ENCODE measurements around the gene RNU2-1.
A peak's percentile ranks its signal among the peaks of the same experiment; 100 is the strongest.
"Not testable (repeated sequence)": the region's sequence is repeated elsewhere in the genome, so short reads cannot be mapped to it uniquely, and the experiment has no call there.

The RNU2-1 gene

DNA sequence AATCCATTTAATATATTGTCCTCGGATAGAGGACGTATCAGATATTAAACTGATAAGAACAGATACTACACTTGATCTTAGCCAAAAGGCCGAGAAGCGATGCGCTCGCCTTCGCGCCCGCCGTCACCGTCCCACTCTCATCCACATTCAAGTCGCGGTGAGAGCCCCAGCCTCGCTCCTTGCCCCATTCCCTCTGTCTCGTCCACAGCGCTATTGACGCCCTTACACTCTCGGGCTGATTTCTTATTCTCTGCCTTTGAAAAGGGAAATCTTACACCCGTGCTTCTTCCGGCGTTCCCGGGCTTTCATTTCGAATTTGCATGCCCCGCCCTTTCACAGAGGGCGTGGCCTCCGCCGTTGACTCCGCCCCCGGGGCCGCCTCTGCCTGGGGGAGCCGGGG is at the start of gene RNU2-1:
TSS of gene RNU2-1 (minus strand) at position 101 of the 400 bp plus-strand sequence.
- DNase-seq, result not testable (repeated sequence)

GRCh38 chr17:43272914-43273313 is 39.1 kb upstream of the RNU2-1 start:
- DNase-seq, result not testable (repeated sequence)

DNA sequence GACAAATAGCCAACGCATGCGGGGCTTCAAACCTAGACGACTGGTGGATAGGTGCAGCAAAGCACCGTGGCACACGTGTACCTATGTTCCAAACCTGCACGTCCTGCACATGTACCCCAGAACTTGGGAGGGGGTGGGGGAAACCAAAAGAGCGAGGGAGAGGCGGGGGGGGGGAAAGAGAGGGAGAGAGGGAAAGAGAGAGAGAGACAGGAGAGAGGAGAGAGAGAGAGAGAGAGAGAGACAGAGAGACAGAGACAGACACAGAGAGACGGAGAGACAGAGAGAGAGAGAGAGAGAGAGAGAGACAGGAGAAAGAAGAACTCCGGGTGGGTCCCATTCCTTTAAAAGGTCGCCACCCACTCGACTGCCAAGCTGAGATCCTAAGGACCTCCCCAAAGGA is 38.7 kb upstream of the RNU2-1 start:
- DNase-seq, result not testable (repeated sequence)

DNA sequence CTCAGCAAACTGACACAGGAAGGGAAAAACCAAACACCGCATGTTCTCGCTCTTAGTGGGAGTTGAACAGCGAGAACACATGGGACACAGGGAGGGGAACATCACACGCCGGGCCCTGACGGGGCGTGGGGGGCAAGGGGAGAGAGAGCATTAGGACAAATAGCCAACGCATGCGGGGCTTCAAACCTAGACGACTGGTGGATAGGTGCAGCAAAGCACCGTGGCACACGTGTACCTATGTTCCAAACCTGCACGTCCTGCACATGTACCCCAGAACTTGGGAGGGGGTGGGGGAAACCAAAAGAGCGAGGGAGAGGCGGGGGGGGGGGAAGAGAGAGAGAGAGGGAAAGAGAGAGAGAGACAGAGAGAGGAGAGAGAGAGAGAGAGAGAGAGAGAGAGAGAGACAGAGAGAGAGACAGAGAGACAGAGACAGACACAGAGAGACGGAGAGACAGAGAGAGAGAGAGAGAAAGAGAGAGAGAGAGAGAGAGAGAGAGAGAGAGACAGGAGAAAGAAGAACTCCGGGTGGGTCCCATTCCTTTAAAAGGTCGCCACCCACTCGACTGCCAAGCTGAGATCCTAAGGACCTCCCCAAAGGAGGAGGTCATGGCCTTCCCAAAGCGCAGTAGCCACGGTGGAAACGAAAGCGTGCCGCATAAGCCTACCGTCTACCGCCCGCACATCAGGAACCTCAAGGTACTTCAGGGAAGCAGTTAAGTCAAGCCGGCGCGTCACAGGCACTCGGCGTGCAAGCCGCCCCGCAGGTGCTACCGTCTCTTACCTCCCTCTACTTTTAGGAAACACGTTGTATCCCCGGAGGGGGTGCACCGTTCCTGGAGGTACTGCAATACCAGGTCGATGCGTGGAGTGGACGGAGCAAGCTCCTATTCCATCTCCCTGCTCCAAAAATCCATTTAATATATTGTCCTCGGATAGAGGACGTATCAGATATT is 37.1 kb upstream of the RNU2-1 start:
- not testable (repeated sequence) for DNase-seq

- not testable (repeated sequence) for DNase-seq
These were observed 12.7 kb upstream of the RNU2-1 start for GRCh38 chr17:43246456-43246855.

- not testable (repeated sequence) for DNase-seq
These were observed 7.0 kb upstream of the RNU2-1 start for GRCh38 chr17:43240596-43241352.

- not testable (repeated sequence) for DNase-seq
These were observed 5.8 kb upstream of the RNU2-1 start for GRCh38 chr17:43239597-43239996.

DNA sequence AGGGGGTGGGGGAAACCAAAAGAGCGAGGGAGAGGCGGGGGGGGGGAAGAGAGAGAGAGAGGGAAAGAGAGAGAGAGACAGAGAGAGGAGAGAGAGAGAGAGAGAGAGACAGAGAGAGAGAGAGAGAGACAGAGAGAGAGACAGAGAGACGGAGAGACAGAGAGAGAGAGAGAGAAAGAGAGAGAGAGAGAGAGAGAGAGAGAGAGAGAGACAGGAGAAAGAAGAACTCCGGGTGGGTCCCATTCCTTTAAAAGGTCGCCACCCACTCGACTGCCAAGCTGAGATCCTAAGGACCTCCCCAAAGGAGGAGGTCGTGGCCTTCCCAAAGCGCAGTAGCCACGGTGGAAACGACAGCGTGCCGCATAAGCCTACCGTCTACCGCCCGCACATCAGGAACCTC is 514 bp downstream of the RNU2-1 start:
- not testable (repeated sequence) for DNase-seq

DNA sequence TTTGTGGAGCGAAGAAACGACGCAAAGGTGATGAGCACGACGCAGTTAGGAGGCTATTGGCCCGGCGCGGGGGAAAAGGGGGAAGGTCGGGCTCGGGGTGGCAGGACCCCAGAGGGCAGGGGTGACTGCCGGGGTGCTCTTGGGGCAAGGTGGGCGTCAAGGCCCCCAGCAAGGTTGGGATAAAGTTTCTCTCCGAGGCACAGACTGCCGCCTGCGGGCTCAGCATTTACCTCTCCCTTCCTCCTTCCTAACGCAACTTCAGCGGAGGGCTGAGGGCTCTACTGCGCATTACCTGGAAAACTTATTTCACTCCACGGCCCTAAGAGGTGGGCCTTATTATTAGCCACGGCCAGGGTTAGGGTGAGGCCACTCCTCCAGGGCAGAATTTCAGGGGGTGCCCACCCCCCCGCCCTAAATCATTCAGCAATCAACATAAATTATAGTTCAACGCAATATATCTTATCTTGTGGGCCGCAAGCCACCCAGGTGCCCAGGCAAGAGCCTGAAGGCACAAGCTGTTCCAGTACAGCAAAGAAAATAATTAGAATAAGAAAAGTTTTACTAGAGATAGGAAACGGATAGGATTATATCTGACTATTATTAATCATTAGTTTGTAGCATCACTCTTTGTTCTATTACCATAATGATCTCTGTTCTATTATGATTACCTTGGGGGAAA is 1.6 kb downstream of the RNU2-1 start:
- DNase-seq, result not testable (repeated sequence)

DNA sequence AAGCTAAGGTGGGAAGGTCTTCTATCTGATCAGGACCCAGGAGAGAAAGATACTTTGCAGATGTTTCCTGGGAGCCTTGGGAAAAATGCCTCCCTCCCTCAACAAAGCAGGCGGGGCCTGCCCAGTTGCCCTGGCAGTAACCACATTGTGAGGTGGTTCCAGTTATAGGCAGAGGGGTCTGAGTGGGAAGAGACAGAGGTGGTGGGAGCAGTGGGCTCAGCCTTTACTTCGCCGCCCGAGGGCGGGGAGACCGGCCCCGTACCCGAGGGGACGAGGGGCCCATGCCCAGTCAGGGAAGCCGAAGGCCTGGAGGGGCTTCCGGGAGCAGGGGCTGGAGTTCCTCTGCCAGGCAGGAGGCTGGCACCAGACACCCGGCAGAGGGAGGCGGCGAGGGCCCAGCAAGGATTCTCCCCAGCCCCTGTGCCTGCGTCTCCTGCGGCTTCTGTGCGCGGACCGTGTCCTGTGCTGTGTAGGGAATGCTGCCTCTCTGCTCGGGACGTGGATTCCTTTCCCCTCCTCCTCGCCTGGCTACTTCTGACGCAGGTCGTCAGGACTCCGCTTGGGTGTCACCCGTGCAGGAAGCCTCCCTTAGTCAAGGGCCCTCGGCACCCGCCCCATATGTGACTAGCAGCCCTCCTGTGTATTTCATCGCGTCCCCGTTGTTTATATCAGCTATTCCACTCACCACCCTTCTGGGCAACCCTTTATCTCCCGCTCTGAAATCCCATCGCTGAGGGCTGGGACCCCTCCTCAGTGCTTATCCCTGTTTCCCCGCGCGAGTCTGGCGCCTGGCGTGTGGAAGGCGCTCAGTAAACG is 2.4 kb downstream of the RNU2-1 start:
- not testable (repeated sequence) for DNase-seq

DNA sequence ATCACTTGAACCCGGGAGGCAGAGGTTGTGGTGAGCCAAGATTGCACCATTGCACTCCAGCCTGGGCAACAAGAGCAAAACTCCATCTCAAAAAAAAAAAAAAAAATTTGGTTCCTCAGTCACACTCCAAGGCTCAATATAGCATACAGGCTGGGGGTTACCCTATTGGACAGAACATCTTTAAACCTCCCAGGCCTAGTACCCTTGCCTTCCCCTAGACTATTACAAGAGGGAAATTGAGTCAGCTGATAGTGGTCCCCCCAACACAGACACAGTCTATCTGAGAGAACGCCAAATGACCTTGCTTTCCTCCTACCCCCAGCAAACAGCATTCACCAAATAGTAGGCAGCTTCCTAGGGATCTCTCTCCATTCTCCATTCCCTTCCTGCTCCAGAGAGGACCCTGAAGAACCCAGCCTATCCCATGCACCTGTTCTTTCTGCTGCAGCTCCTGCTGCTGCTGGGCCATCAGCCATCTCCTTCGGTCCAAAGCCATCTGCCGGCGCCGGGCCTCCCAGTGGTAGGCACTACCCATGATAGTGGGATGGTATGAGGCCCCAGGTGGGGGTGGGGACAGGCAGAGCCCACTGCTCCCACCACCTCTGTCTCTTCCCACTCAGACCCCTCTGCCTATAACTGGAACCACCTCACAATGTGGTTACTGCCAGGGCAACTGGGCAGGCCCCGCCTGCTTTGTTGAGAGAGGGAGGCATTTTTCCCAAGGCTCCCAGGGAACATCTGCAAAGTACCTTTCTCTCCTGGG is 5.6 kb downstream of the RNU2-1 start, which contains the start of gene CCDC200:
TSS of gene CCDC200 (minus strand) at position 604 of the 763 bp plus-strand sequence. CDS start at position 535, 69 bp downstream.
- DNase-seq, result not testable (repeated sequence)

DNA sequence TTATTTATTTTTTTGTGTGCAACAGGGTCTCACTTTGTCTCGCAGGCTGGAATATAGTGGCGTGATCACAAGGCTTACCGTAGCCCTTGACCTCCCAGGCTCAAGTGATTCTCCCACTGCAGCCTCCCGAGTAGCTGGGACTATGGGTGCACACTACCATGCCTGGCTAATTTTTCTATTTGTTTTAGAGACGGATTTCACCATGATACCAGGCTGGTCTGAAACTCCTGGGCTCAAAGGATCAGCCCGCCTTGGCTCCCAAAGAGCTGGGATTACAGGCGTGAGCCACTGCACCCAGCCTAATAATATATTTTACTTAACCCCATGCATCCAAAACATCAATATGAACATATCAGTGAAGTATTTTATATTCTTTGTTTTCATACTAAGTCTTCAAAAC is 7.4 kb downstream of the RNU2-1 start:
- DNase-seq, result no peak

DNA sequence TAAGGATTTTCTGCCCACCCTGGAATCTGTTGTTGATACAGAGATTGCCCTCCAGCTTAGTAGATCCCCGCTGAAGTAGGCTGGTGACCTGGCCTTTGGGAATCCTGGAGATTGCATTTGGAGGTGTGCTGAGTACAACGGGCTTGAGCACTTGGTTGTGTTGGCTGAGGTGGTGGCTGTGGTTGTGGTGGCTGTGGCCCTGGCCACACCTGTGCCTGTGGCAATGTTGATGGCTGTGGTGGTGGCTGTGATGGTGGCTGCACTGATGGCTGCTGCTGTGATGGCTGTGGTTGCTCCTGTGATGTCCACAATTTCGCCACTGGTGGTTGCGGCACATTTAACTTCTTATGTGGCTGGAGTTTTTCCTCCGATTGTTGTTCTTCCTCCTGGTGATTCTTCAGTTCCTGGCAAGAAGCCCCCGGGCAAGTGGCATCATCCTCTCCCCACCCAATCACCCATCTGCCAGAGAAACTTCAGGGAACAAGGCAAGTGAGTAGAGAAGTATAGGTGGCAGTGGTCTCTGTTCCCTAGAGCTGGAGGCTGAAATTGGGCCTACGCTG is 9.6 kb downstream of the RNU2-1 start:
- no peak for DNase-seq

- DNase-seq, result no peak
These were observed 13.2 kb downstream of the RNU2-1 start for GRCh38 chr17:43220511-43221125.

- DNase-seq, result no peak
These were observed 13.9 kb downstream of the RNU2-1 start for GRCh38 chr17:43219746-43220380.

DNA sequence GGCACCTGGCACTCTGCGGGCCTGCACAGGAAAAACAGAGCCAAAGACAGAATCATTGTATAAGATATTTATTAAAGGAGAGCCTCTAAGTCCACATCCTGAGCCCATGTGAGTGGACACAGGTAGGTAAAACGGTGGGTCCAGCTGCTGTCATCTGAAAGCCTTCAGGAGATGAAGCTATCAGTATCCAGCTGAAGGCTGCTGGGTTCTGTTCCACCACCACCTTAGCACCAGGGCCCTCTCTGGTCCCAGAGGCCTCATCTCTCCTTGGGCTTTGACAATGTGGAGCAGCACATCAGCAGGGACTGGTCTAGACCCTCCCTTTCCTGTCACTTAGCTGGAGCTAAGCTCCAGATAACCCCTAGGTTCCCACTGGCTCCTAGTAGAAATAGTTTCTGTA is 14.8 kb downstream of the RNU2-1 start:
- no peak for DNase-seq

DNA sequence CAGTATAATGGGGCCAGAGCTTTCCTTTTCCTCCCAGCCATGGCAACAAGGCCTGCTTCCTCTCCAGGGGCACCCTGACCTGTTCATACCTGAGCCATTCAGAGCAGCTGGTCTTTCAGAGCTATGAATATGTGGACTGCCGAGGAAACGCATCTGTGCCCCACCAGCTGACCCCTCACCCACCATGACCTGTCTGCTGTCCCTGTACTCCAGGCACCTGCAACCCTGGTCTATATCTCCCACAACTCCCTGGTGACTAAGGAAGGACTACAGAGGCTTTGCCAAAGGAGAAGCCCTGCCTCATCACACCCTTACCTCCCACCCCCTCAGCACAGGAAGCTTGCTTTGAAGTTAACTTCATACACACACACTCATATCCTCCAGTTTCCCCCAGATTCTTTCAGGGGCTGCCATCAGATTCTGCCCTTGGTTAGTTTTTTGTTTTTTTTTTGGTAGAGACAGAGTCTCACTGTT is 16.1 kb downstream of the RNU2-1 start:
- peak; percentile 20 for DNase-seq

- no peak for DNase-seq
These were observed 16.8 kb downstream of the RNU2-1 start for GRCh38 chr17:43216762-43217613.

DNA sequence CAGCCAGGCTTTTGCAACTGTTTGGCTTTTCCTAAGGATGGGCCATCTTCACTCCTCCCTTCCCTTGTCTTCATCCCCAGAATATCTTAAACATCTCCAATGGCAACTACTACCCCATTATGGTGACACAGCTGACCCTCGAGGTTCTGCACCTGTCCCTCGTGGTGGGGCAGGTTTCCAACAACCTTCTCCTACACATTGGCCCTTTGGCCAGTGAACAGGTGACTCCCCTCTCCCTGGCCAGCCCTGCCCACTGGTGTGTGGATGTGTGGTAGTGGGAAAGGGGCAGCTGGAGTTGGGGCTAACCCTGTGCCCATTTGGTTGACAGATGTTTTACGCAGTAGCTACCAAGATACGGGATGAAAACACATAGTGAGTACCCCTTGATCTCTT is 17.4 kb downstream of the RNU2-1 start:
- no peak for DNase-seq
